Fibroblast of skin of back (primary cell): ENCODE results near the gene PHC1. TPM values are rescaled to one million over a fixed set of nuclear protein-coding genes. Genes with fewer than 3 reads are reported as not detected.
"Not testable (repeated sequence)": the region's sequence is repeated elsewhere in the genome, so short reads cannot be mapped to it uniquely, and the experiment has no call there.

Experiments used
- DNase-seq: peaks from one replicate; pipeline ENCODE4 v3.0.0-alpha.2; 2013
- polyA plus RNA-seq, 2 experiments: library from polyadenylated mRNA; unstranded; fragments of 120-200 nt; gene quantifications; one replicate each; pipeline ENCODE4 v1.2.1, GENCODE V29; 2013; ENCODE audit not compliant: insufficient read length in 2 of 2

The PHC1 gene
- polyA plus RNA-seq (2013, experiment 1 of 2; ENCODE audit: insufficient read length): 21.6 TPM
- 25.5 TPM for polyA plus RNA-seq (2013, experiment 2 of 2; ENCODE audit: insufficient read length)

GRCh38 chr12:8914033-8914715 is at the start of gene PHC1:
Gene PHC1, plus strand, starts transcription at chr12:8914509. Its CDS starts 3,169 bp downstream, at chr12:8917678.
- peak; percentile 82 for DNase-seq

GRCh38 chr12:8866429-8866828 is 47.9 kb upstream of the PHC1 start:
- DNase-seq: no peak

DNA sequence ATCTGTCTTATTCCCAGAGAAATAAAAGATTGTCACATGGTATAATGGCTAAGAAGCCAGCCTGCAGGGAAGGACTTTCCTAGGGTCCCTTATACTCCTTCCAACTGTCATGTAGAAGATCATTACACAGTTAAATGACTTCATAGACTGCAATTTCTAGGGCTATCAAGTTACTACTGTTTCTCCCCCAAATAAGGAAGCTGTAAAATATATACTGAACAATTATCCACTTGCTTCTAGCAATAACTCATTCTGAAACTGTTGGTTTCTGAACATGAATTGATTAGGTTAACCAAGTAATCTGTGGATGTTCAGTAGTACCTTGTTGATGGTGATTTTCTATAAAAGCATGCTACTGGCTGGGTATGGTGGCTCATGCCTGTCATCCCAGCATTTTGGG is 47.3 kb upstream of the PHC1 start:
- DNase-seq: no peak

DNA sequence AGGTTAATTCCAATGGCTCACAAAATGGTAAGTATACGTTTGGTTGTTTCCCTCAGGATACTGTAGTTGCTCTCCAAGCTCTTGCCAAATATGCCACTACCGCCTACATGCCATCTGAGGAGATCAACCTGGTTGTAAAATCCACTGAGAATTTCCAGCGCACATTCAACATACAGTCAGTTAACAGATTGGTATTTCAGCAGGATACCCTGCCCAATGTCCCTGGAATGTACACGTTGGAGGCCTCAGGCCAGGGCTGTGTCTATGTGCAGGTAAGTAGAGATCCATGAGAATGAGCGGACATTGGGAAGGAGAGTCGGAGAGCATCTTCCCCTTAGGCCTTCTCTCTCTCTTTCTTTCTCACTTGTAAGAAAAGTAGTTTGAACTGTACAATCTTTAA is 46.5 kb upstream of the PHC1 start:
- no peak for DNase-seq

GRCh38 chr12:8870586-8870985 is 43.7 kb upstream of the PHC1 start:
- DNase-seq: no peak

DNA sequence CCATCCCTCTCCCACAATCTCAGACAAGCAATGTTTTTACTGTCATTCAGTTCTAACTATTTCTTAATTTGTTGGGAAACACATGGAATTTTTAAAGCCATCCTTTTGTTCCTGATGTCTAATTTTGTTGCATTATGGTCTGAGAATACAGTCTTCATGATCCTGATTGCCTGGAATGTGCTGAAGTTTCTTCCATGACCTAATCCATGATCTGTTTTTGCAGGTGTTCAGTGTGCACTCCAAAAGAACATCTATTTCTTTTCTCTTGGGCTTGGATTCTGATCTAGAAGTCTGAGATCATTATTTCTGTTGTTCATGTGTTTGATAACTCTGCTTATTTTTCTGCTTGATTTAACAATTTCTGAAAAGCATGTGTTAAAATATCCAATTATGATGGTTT is 43.2 kb upstream of the PHC1 start:
- no peak for DNase-seq

DNA sequence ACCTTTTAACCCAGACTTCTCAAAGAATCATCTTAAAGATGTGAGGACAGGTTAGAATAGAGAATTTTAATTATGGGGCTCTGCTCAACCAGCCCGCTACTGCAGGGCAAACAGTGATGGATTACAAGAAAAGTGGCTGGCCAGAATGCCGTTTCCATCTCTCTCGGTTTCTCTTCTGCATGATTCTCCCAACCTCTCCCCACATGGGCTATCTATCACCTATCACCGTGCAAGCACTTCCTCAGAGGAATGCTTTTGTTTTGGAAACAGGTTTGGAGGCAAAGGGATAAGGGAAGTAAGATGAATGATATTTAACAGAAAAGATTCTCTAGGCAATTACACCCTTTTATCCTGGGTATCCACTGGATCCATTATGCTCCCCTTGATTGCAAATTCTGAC is 37.4 kb upstream of the PHC1 start:
- no peak for DNase-seq

DNA sequence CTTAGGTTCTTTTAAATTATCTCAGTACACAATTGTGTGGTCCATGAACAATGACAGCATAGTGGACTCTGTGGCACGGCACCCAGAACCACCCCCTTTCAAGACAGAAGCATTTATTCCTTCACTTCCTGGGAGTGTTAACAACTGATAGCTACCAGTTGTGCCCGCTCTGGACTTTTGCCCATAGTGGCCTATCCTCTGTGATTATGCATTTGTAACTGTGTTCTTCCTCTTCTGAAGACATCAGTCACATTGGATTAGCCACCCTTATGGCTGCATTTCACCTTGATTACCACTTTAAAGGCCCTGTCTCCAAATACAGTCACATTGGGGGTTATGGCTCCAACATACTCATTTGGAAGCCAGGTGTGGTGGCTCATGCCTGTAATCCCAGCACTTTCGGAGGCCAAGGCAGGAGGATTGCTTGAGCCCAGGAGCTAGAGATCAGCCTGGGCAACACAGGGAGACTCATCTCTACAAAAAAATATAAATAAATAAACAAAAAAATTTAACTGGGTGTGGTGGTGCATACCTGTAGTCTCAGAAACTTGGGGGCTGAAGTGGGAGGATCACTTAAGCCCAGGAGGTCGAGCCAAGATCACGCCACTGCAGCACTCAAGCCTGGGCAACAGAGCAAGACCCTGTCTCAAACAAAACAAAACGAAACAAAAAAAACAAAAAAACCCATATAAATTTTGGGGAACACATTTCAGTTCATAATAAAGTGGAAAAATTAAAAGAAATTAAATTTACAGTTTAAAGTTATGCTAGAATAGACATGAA is 27.6 kb upstream of the PHC1 start:
- no peak for DNase-seq

- peak; percentile 5 for DNase-seq
Measured at GRCh38 chr12:8887285-8887715, 27.0 kb upstream of the PHC1 start.

DNA sequence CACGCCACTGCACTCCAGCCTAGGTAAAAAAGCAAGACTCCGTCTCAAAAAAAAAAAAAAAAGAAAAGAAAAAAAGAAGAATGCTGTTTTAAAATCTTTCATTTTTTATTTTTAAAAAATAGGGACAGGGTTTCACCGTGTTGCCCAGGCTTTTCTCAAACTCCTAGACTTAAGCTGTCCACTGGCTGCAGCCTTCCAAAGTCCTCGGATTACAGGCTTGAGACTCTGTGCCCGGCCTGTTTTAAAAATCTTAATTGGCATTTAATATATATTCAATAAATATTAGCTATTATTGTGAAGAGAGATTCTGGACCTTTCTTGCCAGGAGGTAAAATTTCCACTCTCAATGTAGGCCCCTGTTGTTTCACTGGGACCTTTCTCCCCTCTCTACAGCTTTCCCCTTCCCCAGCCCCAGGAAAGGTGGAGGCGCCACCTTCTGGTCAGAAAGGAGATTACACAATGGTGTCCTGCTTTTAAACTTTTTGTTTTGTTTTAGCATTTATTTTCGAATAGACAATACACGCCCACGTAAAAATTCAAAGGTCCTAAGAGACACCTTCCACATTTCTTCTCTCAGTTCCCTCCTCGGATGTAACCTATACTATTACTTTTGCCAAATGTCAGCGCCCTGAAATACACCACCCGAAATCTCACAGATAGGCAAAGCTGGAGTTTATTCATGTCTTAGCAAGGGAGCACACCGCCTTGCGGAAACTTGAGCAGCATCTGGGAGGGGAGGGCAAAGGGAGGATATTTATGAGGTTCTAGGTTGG is 23.8 kb upstream of the PHC1 start:
- DNase-seq: peak; percentile 47

DNA sequence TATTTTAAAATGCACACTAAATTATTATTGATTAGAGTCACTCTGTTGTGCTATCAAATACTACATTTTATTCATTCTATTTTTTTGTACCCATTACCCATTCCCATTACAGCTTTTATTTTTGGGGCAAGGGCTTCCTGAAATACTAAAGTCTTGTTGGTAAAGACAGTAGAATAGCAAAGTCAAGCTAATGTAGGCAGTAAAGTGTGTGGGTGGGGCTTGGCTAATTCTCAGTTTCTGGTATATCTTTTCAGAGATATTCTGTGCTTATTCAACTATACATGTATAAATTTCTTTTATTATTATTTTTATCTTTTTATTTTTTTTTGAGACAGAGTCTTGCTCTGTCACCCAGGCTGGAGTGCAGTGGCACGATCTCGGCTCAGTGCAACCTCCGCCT is 22.3 kb upstream of the PHC1 start:
- no peak for DNase-seq

GRCh38 chr12:8894378-8894777 is 19.9 kb upstream of the PHC1 start:
- peak; percentile 24 for DNase-seq

- no peak for DNase-seq
Measured at GRCh38 chr12:8894986-8895385, 19.3 kb upstream of the PHC1 start.

DNA sequence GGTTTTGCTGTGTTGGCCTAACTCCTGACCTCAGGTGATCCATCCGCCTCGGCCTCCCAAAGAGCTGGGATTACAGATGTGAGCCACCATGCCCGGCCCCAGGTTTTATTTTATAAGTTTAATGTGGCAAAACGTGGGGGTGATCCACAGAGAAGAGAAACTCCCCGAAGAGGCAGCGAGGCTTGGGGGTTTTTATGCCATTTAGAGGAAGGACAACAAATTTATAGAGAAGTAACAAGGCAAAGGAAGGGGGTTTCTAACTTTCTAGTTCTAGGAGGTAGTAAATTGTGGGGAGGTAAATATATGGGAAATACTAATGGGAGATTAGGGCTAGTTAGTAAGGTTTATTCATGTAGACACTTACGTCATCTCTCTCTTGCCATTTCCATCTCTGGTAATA is 17.2 kb upstream of the PHC1 start:
- DNase-seq: no peak

GRCh38 chr12:8899830-8900229 is 14.5 kb upstream of the PHC1 start:
- no peak for DNase-seq

- DNase-seq: not testable (repeated sequence)
Measured at GRCh38 chr12:8902703-8903102, 11.6 kb upstream of the PHC1 start.

GRCh38 chr12:8903646-8904045 is 10.7 kb upstream of the PHC1 start:
- no peak for DNase-seq

DNA sequence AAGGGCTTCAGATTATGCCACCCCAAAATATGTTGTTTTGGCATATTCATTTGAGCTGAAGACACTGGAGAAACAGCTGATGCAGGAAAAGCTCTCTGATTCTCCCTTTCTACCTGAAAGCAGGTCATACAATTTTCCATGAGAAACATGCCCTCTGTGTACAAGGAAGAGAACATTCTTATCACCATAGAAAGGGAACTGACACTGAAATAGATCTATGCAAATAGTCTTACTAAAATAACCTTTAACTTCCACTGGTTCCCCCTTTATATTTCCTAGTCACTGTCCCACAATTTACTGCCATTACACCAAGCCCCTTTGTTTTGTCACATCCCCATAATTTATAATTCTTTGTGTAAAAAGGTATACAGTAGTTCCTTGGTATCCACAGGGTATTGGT is 9.6 kb upstream of the PHC1 start:
- DNase-seq: no peak

DNA sequence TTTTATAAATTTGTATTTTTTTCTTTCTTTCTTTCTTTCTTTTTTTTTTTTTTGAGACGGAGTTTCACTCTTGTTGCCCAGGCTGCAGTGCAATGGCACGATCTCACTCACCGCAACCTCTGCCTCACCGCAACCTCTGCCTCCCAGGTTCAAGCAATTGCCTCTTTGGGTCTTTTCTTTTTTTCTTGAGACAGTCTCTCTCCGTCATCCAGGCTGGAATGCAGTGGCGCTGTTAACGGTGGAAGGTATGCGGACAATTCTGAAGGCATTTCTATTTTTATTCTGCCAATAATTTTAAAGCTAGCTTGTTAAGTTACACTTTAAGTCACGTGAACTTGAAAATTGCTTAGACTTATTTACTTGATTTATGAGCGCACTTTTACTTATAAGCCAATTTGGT is 8.8 kb upstream of the PHC1 start:
- DNase-seq: peak; percentile 25

- DNase-seq: no peak
Measured at GRCh38 chr12:8906266-8907180, 7.8 kb upstream of the PHC1 start.

DNA sequence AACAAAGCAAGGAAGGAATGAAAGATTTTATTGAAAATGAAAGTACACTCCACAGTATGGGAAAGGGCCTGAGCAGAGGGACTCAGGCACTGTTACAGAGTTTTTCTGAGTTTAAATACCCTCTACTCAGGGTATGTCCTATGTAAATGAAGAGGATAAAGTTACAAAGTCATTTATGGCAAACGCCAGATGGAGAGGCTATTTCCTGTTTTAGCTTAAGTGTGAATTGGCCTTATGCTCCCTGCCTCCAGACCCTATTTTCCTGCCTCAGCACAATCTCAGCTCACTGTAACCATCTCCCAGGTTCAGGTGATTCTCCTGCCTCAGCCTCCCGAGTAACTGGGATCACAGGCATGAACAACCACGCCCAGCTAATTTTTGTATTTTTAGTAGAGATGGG is 6.8 kb upstream of the PHC1 start:
- no peak for DNase-seq

DNA sequence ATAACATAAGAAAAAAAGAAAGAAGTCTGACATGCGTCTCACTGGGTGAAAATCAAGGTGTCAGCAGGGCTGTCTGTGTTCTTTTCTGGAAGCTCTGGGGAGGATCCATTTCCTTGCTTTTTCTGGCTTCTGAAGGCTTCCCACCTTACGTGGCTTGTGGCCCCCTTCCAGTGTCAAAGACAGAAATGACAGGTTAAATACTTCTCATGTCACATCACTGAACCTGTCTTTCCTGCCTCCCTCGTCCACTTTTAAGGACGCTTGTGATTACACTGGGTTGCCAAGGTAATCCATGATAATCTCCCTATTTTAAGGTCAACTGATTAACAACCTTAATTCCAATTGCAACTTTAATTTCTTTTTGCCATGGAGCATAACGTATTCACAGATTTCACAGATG is 4.6 kb upstream of the PHC1 start:
- DNase-seq: no peak
